Fibroblast of lung (primary cell): ENCODE results near the gene KEL. TPM values are rescaled to one million over a fixed set of nuclear protein-coding genes. Genes with fewer than 3 reads are reported as not detected.

ENCODE experiments used
- DNase-seq, 2 donors: peaks; one replicate each; pipeline versions ENCODE4 v3.0.0 to v3.0.0-alpha.2; 2010; ENCODE audit warnings: low read depth in 2 of 2
- H2AFZ ChIP-seq: 2 replicates; pipeline ENCODE4 v1.5.1; 2012; ENCODE audit warnings: low read length, control low read depth, inconsistent platforms
- H3K27ac ChIP-seq: 2 replicates; pipeline ENCODE4 v1.5.1; 2011; ENCODE audit warnings: low read length, control low read depth; ENCODE audit not compliant: insufficient read depth
- H3K27me3 ChIP-seq: 2 replicates; pipeline ENCODE4 v1.5.1; 2011; ENCODE audit warnings: mild to moderate bottlenecking, low read length; ENCODE audit not compliant: control insufficient read depth, insufficient read depth
- H3K36me3 ChIP-seq: 2 replicates; pipeline ENCODE4 v1.5.1; 2011; ENCODE audit warnings: low read length; ENCODE audit not compliant: control insufficient read depth, insufficient read depth
- H3K4me1 ChIP-seq: 2 replicates; pipeline ENCODE4 v1.5.1; 2011; ENCODE audit warnings: low read length; ENCODE audit not compliant: control insufficient read depth, insufficient read depth; ENCODE audit errors: extremely low read depth
- H3K4me2 ChIP-seq: 2 replicates; pipeline ENCODE4 v1.5.1; 2011; ENCODE audit warnings: low read length, control low read depth; ENCODE audit not compliant: insufficient read depth; ENCODE audit errors: extremely low read depth
- H3K4me3 ChIP-seq, 4 experiments: fragments of 200-600 bp in 1 of 4; sonication (generic) in 1 of 4; replicated peaks in 1 of 4; 2 replicates each; pipeline ENCODE4 v1.5.1; 2011 to 2016; ENCODE audit warnings: low read length in 4 of 4, low read depth in 3 of 4, mild to moderate bottlenecking in 3 of 4, control low read depth in 2 of 4, inconsistent platforms in 1 of 4, mixed read lengths in 1 of 4; ENCODE audit not compliant: insufficient read depth in 1 of 4; ENCODE audit errors: control extremely low read depth in 1 of 4
- H3K79me2 ChIP-seq: 2 replicates; pipeline ENCODE4 v1.5.1; 2012; ENCODE audit warnings: mild to moderate bottlenecking, low read length, inconsistent platforms; ENCODE audit not compliant: control insufficient read depth, insufficient read depth
- H3K9ac ChIP-seq: 2 replicates; pipeline ENCODE4 v1.5.1; 2011; ENCODE audit warnings: mild to moderate bottlenecking, low read length, control low read depth; ENCODE audit not compliant: insufficient read depth
- H3K9me3 ChIP-seq: 2 replicates; pipeline ENCODE4 v1.5.1; 2012; ENCODE audit warnings: low read depth, low read length; ENCODE audit not compliant: control insufficient read depth, insufficient read depth
- H4K20me1 ChIP-seq: 2 replicates; pipeline ENCODE4 v1.5.1; 2011; ENCODE audit warnings: low read length; ENCODE audit not compliant: control insufficient read depth, insufficient read depth; ENCODE audit errors: extremely low read depth
- CTCF ChIP-seq, 2 donors: IDR thresholded peaks in 1 of 2; conservative IDR thresholded peaks in 1 of 2; 1 replicate in 1 of 2; 2 replicates in 1 of 2; pipeline ENCODE4 v1.5.1; 2011 to 2012; ENCODE audit warnings: low read length in 2 of 2, control low read depth in 1 of 2, inconsistent platforms in 1 of 2, low read depth in 1 of 2, mild to moderate bottlenecking in 1 of 2
- EZH2 ChIP-seq: IDR thresholded peaks from 2 replicates; pipeline ENCODE4 v1.5.1; 2012; ENCODE audit warnings: low read length, control low read depth, mild to moderate bottlenecking; ENCODE audit errors: missing control alignments
- polyA plus RNA-seq, 2 donors: library from polyadenylated mRNA; depleted of rRNA in 1 of 2; stranded (reverse) in 1 of 2; unstranded in 1 of 2; fragments of >200 nt; gene quantifications; 2 replicates each; pipeline ENCODE4 v1.2.1, GENCODE V29; 2011 to 2012; ENCODE audit warnings: missing spikeins in 1 of 2
- total RNA-seq: library from RNA; depleted of rRNA; stranded (reverse); fragments of >200 nt; gene quantifications from 2 replicates; pipeline ENCODE4 v1.2.1, GENCODE V29; 2014

Gene KEL
- total and polyA plus RNA-seq, 2 donors (not counting 1 experiment from before 2014, with no cell fraction given) = 0.05 TPM; not detected in 1

GRCh38 chr7:142913566-142913965 lies 48.6 kb downstream of the KEL start:
- Histone ChIP-seq H2AFZ (no peak overlapping the region), H3K4me1 (no peaks in the 10 kb centered on the region), H3K27me3 (no peaks in the 10 kb centered on the region), H3K79me2 (no peaks in the 10 kb centered on the region), H3K27ac (no peak overlapping the region), H3K4me2 (no peak overlapping the region), H3K36me3 (no peaks in the 10 kb centered on the region), H3K9ac (no peak overlapping the region), H3K9me3 (no peaks in the 10 kb centered on the region), H4K20me1 (no peaks in the 10 kb centered on the region), H3K4me3 (no peak overlapping the region)
- no peak for TF ChIP-seq CTCF (conservative IDR thresholded peaks at IDR 0.05 in 1 of 2, IDR thresholded peaks at IDR 0.05 in 1 of 2; ENCODE audit: low read depth in 1 of 2, low read length in 2 of 2)
- TF ChIP-seq EZH2 = no peak
- no peak for DNase-seq

GRCh38 chr7:142913051-142913450 lies 49.1 kb downstream of the KEL start:
- H3K9me3 ChIP-seq = no peaks in the 10 kb centered on the region
- no peaks in the 10 kb centered on the region for H3K4me1 ChIP-seq
- no peaks in the 10 kb centered on the region for H3K79me2 ChIP-seq
- no peak overlapping the region for H3K9ac ChIP-seq
- H3K27me3 ChIP-seq = no peaks in the 10 kb centered on the region
- H2AFZ ChIP-seq = no peak overlapping the region
- H3K27ac ChIP-seq = no peak overlapping the region
- DNase-seq = no peak
- TF ChIP-seq EZH2 (no peak), CTCF (conservative IDR thresholded peaks at IDR 0.05 in 1 of 2, IDR thresholded peaks at IDR 0.05 in 1 of 2; ENCODE audit: low read depth in 1 of 2, low read length in 2 of 2) (no peak)
- H3K4me3 ChIP-seq = no peak overlapping the region
- no peak overlapping the region for H3K4me2 ChIP-seq
- no peaks in the 10 kb centered on the region for H3K36me3 ChIP-seq
- H4K20me1 ChIP-seq = no peaks in the 10 kb centered on the region

DNA sequence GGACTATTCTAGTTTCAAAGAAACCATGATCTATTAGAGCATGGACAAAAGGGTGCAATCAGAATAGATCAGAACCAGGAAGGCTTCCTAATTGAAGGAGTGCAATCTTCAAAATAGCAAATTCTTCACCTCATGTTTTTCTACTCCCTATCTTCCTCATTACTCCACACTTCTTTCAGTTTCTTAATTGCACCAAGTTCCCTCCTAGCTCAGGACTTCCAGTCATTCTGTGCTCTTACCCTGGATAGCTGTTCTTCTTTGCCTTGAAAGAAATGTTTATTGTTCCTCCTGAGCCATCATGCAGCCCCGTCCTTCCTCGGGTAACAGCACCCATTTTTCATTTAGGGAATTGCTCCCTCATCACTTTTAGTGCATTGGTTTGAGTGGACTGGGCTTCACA lies 51.7 kb downstream of the KEL start:
- Histone ChIP-seq H2AFZ (no peak overlapping the region), H4K20me1 (no peaks in the 10 kb centered on the region), H3K9me3 (no peaks in the 10 kb centered on the region), H3K4me1 (no peaks in the 10 kb centered on the region), H3K9ac (no peak overlapping the region), H3K36me3 (no peaks in the 10 kb centered on the region), H3K79me2 (no peaks in the 10 kb centered on the region), H3K4me2 (no peak overlapping the region), H3K27me3 (no peaks in the 10 kb centered on the region), H3K4me3 (no peak overlapping the region), H3K27ac (no peak overlapping the region)
- TF ChIP-seq CTCF (conservative IDR thresholded peaks at IDR 0.05 in 1 of 2, IDR thresholded peaks at IDR 0.05 in 1 of 2; ENCODE audit: low read depth in 1 of 2, low read length in 2 of 2) = no peak
- TF ChIP-seq EZH2 = no peak
- DNase-seq = no peak
